HG03139 (cell line): ENCODE measurements around the gene PTP4A1.

Experiments used
- ATAC-seq: cut with Tn5 transposase; IDR thresholded peaks from one replicate; pipeline ENCODE4 v1.9.1; 2021; ENCODE audit not compliant: unreplicated experiment

PTP4A1 gene

GRCh38 chr6:63554782-63555181 is 17.5 kb upstream of the PTP4A1 start:
- ATAC-seq, result no peak

GRCh38 chr6:63556369-63556768 is 15.9 kb upstream of the PTP4A1 start:
- ATAC-seq, result no peak

GRCh38 chr6:63558278-63558677 is 14.0 kb upstream of the PTP4A1 start:
- ATAC-seq, result no peak

GRCh38 chr6:63560801-63561287 is 11.4 kb upstream of the PTP4A1 start:
- no peak for ATAC-seq

- no peak for ATAC-seq
Measured at GRCh38 chr6:63561288-63561687, 11.0 kb upstream of the PTP4A1 start.

GRCh38 chr6:63563235-63563634 is 9.0 kb upstream of the PTP4A1 start:
- no peak for ATAC-seq

- no peak for ATAC-seq
Measured at GRCh38 chr6:63565058-63565726, 7.1 kb upstream of the PTP4A1 start.

- no peak for ATAC-seq
Measured at GRCh38 chr6:63565727-63566596, 6.3 kb upstream of the PTP4A1 start.

- no peak for ATAC-seq
Measured at GRCh38 chr6:63567966-63568365, 4.3 kb upstream of the PTP4A1 start.

GRCh38 chr6:63571361-63572043 is 778 bp upstream of the PTP4A1 start:
- ATAC-seq, result peak; percentile 1

- peak; percentile 0 for ATAC-seq
Measured at GRCh38 chr6:63572747-63573075, 431 bp downstream of the PTP4A1 start.

GRCh38 chr6:63573076-63573898 is 1.0 kb downstream of the PTP4A1 start:
- peak; percentile 33 for ATAC-seq

GRCh38 chr6:63573899-63574553 is 1.7 kb downstream of the PTP4A1 start:
- no peak for ATAC-seq

- no peak for ATAC-seq
Measured at GRCh38 chr6:63574554-63574900, 2.2 kb downstream of the PTP4A1 start.

- ATAC-seq, result no peak
Measured at GRCh38 chr6:63576147-63576772, 4.0 kb downstream of the PTP4A1 start.

GRCh38 chr6:63576985-63577712 is 4.9 kb downstream of the PTP4A1 start:
- no peak for ATAC-seq

- no peak for ATAC-seq
Measured at GRCh38 chr6:63578757-63579156, 6.5 kb downstream of the PTP4A1 start.

GRCh38 chr6:63579937-63580703 is 7.8 kb downstream of the PTP4A1 start:
- no peak for ATAC-seq

GRCh38 chr6:63580704-63580961 is 8.4 kb downstream of the PTP4A1 start:
- no peak for ATAC-seq
